K562 treated with DMSO at 1 percent for 12 hours (cell line): Measurements from ENCODE around the gene MLH3. TPM values are rescaled to one million over a fixed set of nuclear protein-coding genes. Genes with fewer than 3 reads are reported as not detected.

Source experiments
- total RNA-seq: library from RNA; unstranded; fragments of 300-600 nt; gene quantifications from 2 replicates; pipeline ENCODE4 v1.2.3, GENCODE V29; 2022; ENCODE audit not compliant: insufficient read depth

Gene MLH3
- 1.6 and 3.4 TPM in 2 replicates for total RNA-seq

GRCh38 chr14:75050852-75051555 is at the start of gene MLH3:
MLH3 (minus strand) TSS chr14:75051467; CDS start chr14:75049655, 1,812 bp downstream.

GRCh38 chr14:75069121-75069810 is 18.0 kb upstream of the MLH3 start, which contains the start of gene ZC2HC1C:
ZC2HC1C (plus strand) TSS chr14:75069641; CDS start chr14:75070574, 933 bp downstream.

GRCh38 chr14:75063491-75064204 is 12.4 kb upstream of the MLH3 start, which contains the start of gene ACYP1:
ACYP1 (minus strand) TSS chr14:75064024; CDS start chr14:75063553, 471 bp downstream.

GRCh38 chr14:75002392-75003249 is 48.6 kb downstream of the MLH3 start, which contains the start of gene EIF2B2:
EIF2B2 (plus strand) TSS chr14:75002921; CDS start chr14:75002991, 70 bp downstream.

Other genes starting within 250 kb of the MLH3 start
- 0.23 TPM in 1 of 2 replicates, not detected in the other for gene PROX2, start 175.3 kb downstream of the MLH3 start, total RNA-seq
- 28.5 and 52.3 TPM in 2 replicates for gene DLST, start 169.6 kb downstream of the MLH3 start, total RNA-seq
- 4.3 and 5.7 TPM in 2 replicates for gene RPS6KL1, start 128.2 kb downstream of the MLH3 start, total RNA-seq
- gene PGF, start 95.9 kb downstream of the MLH3 start, total RNA-seq, result 1.6 and 1.7 TPM in 2 replicates
- 19.0 and 23.0 TPM in 2 replicates for gene EIF2B2, start 48.5 kb downstream of the MLH3 start, total RNA-seq
- 26.2 and 30.9 TPM in 2 replicates for gene ACYP1, start 12.6 kb upstream of the MLH3 start, total RNA-seq
- 6.2 and 7.9 TPM in 2 replicates for gene ZC2HC1C, start 18.2 kb upstream of the MLH3 start, total RNA-seq
- gene NEK9, start 75.6 kb upstream of the MLH3 start, total RNA-seq, result 10.9 and 37.6 TPM in 2 replicates
- 34.6 and 82.3 TPM in 2 replicates for gene TMED10, start 125.1 kb upstream of the MLH3 start, total RNA-seq
- 6.6 and 7.1 TPM in 2 replicates for gene FOS, start 227.4 kb upstream of the MLH3 start, total RNA-seq